Spinal cord (tissue), 10 donors: ENCODE results near the gene TFF3. TPM values are rescaled to one million over a fixed set of nuclear protein-coding genes. Genes with fewer than 3 reads are reported as not detected.

Experiments
- DNase-seq, 6 donors: peaks; one replicate each; pipeline versions ENCODE4 v3.0.0 to v3.0.0-alpha.2; 2013 to 2015; ENCODE audit warnings: low spot score in 6 of 6, low read depth in 4 of 6
- H3K27ac ChIP-seq: one replicate; pipeline ENCODE4 v1.5.1; 2013; ENCODE audit warnings: low read depth, low read length, control low read depth
- H3K27me3 ChIP-seq: one replicate; pipeline ENCODE4 v1.6.1; 2013; ENCODE audit warnings: low read length; ENCODE audit not compliant: control insufficient read depth, insufficient read depth
- H3K36me3 ChIP-seq: one replicate; pipeline ENCODE4 v1.6.1; 2013; ENCODE audit warnings: low read length; ENCODE audit not compliant: control insufficient read depth, insufficient read depth
- H3K4me1 ChIP-seq: one replicate; pipeline ENCODE4 v1.6.1; 2013; ENCODE audit warnings: low read length; ENCODE audit not compliant: control insufficient read depth, insufficient read depth
- H3K4me3 ChIP-seq: one replicate; pipeline ENCODE4 v1.5.1; 2013; ENCODE audit warnings: low read depth, low read length, control low read depth
- H3K9me3 ChIP-seq: one replicate; pipeline ENCODE4 v1.6.1; 2013; ENCODE audit warnings: low read length; ENCODE audit not compliant: control insufficient read depth, insufficient read depth
- WGBS: methylation state at CpG from one replicate; pipeline ENCODE4 v1.1.5; 2013; ENCODE audit warnings: missing lambda C conversion rate; ENCODE audit not compliant: insufficient coverage; 5-methylcytosine and 5-hydroxymethylcytosine counted together
- polyA plus RNA-seq, 2 donors: library from polyadenylated mRNA; unstranded; fragments of 120-200 nt; gene quantifications; one replicate each; pipeline ENCODE4 v1.2.1, GENCODE V29; 2013; ENCODE audit not compliant: insufficient read length in 2 of 2
- total RNA-seq, 2 donors: library from RNA; depleted of rRNA in 1 of 2; stranded (reverse); fragments of 120-200 nt in 1 of 2; fragments of >200 nt in 1 of 2; gene quantifications; one replicate each; pipeline versions ENCODE4 v1.2.3 to v1.2.4, GENCODE V29; 2013 to 2014
- donor health status: healthy.

The TFF3 gene
- total and polyA plus RNA-seq, 4 donors = 2.0 to 8.3 (median 2.3) TPM

DNA sequence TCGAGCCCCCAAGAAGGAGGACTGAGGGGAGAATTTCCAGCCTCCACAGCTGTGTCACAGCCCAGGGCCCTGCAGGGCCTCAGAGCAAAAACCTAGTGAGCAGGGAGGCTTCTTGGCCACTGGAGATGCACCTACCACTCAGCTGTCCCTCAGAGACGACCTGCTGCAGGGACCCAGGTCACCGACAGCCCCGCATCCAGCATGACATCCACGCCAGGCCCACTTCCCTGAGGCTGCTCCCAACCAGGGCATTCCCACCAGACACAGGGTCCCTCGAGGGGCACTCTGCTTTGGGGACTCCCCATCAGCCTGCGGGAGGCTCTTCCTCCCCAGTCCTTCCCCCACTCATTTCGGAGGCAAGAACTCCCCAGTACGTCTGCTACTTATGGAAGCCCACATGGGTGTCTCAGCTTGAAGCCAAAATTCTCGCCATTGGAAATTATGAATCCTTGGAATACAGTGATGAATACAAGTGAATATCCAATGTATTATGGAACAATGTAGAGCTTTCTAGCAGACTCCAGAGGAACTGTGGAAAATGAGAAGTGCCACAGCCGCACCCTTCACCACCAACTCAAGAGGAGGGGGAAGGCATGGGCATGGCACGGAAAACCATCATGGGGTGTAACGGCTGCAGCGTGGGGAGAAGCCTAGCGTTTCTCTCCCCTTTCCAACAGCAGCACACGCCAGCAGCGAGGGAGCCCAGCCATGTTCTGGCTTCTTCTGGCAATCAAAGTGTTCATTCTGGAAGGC, 6.9 kb downstream of the TFF3 start:
- no peak for DNase-seq
- peaks cover 38% of the 10 kb centered on the region for H3K4me1 ChIP-seq
- no peak overlapping the region for H3K4me3 ChIP-seq
- no peaks in the 10 kb centered on the region for H3K27me3 ChIP-seq
- H3K27ac ChIP-seq = no peak overlapping the region
- H3K9me3 ChIP-seq = no peaks in the 10 kb centered on the region
- peaks cover 2% of the 10 kb centered on the region for H3K36me3 ChIP-seq
- 85% methylated on average over 12 of the region's 17 CpGs for WGBS

DNA sequence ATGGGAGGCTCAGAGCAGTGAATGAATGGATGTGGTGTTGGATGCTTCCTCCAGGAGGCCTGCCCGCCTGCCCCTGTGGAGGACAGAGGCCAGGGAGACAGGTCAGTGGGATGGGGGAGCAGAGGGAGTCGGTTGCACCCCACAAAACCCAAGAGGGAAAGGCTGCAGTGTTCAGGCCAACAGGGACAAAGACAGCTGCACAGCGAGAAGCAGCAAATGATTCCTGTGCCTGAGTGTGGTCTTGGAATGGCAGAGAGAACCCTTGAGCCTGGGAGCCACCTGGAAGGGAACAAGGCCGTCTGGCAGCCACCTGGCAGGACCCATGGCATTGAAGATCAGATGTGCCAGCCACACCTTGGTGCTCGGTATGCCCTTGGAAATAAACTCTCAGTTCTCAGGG, 8.1 kb downstream of the TFF3 start:
- Histone ChIP-seq H3K27ac (no peak overlapping the region), H3K9me3 (no peaks in the 10 kb centered on the region), H3K27me3 (no peaks in the 10 kb centered on the region), H3K4me1 (peaks cover 36% of the 10 kb centered on the region), H3K36me3 (peaks cover 2% of the 10 kb centered on the region), H3K4me3 (no peak overlapping the region)
- DNase-seq = no peak
- 82% methylated on average over 5 of the region's 5 CpGs for WGBS

DNA sequence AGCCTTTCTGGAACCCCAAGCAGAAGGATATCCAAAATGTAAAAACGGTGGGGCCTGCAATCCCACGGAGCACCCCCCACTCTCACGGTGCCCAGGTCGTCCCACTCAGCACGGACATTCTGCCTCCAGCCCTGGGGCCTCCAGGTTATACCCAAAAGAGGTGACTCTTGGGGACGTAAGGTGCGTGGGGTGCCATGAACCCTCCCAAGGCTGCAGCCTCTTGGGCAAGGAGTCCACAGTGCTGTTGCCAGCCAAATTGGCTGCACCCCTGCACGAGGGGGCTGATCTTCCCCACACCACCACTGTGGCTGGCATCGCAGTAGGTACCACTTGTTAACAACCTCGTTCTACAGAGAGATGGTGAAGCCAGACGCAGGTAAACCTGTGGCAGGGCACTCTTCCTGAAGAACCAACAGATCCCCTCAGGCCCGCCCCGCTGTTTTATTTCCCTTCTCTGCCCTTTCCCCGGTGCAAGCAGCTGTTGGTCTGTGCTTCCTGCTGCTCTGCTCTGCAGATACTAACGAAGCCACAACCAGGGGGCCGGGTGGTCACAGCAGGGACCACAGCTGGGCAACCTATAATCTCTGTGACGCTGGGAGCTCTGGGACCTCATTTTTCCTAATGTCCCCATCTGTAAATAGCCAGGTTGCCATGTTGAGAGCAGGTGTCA, 8.7 kb downstream of the TFF3 start:
- Histone ChIP-seq H3K27ac (no peak overlapping the region), H3K4me1 (peaks cover 38% of the 10 kb centered on the region), H3K27me3 (no peaks in the 10 kb centered on the region), H3K36me3 (peaks cover 2% of the 10 kb centered on the region), H3K9me3 (no peaks in the 10 kb centered on the region), H3K4me3 (no peak overlapping the region)
- DNase-seq = no peak
- WGBS = 79% methylated on average over 17 of the region's 17 CpGs

DNA sequence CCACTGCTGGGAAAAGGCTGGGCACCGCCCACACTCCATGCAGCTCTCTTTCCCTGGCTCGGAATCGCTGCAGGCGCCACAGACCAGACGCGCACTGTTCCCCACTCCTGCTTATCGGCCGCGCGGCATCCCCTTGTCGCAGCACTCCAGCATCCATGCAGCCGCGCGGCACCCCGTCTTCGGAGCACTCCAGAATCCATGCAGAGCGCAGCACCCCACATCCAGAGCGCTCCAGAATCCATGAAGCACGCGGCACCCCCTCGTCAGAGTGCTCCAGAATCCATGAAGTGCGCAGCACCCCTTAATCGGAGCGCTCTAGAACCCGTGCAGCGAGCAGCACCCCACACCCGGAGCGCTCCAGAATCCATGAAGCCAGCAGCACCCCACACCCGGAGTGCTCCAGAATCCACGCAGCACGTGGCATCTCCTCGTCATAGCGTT, 9.5 kb downstream of the TFF3 start:
- Histone ChIP-seq H3K4me3 (no peak overlapping the region), H3K27ac (no peak overlapping the region), H3K36me3 (peaks cover 5% of the 10 kb centered on the region), H3K9me3 (no peaks in the 10 kb centered on the region), H3K4me1 (peaks cover 40% of the 10 kb centered on the region), H3K27me3 (no peaks in the 10 kb centered on the region)
- WGBS = 95% methylated on average over 32 of the region's 33 CpGs
- no peak for DNase-seq

DNA sequence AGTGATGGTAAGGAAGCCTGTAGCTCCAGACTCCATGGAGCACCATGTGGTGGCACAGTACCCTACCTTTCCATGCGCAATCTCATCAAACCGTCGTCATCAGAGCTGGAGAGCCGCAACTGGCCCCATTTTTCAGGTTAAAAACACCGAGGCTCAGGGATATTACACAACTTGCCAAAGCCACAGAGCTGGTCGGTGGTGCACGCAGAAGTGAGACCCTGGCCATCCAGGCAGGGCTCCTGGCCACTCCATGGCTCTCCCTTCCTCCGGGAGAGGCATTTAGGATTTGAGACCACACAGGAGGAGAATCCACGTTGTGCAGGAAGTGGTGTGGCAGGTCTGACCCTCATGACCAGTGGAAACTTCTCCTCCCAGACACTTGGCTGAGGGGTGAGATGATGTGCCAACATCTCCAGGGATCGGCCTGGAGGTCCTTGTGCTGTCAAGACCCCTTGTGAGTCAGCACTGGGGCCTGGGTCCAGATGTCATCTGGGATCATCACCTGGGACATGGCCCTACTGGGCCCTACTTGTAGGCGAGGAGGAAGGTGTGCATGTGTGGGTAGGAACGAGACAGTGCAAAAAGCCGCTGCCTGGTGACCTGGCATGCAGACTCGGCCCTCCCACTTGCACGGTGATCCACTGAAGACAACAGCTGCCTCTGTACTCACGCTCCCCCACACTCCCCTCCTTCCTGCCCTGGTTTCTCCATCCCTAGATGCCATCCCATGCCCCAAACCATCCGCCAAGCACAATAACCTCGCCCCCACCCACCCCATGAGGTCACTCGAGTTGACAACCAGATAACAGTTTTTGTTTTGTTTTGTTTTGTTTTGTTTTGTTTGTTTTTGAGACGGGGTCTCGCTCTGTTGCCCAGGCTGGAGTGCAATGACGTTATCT, 10.4 kb downstream of the TFF3 start:
- Histone ChIP-seq H3K27ac (no peak overlapping the region), H3K4me1 (peaks cover 31% of the 10 kb centered on the region), H3K36me3 (peaks cover 6% of the 10 kb centered on the region), H3K9me3 (no peaks in the 10 kb centered on the region), H3K4me3 (no peak overlapping the region), H3K27me3 (no peaks in the 10 kb centered on the region)
- WGBS = 86% methylated on average over 15 of the region's 22 CpGs
- no peak for DNase-seq

DNA sequence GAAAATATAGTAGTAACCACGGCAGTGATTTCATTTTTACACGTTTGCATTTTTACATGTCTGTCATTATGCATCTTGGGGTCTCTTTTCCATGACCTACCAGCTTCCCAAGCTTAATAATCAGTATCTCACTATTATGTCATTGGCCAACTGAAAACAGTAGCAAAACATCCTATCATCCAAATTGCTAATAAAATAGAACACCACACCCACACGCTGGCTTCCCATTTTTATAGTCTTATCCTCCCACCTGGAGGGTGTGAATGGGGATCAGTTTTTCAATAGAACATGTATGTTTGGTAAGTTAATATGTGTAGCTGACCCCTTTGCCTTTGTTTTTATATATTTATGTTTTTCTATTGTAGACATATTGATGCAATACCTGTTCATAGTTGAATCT, 11.8 kb downstream of the TFF3 start:
- no peaks in the 10 kb centered on the region for H3K27me3 ChIP-seq
- H3K36me3 ChIP-seq = peaks cover 9% of the 10 kb centered on the region
- no CpG with 5 or more reads among the region's 3 CpGs for WGBS
- no peaks in the 10 kb centered on the region for H3K9me3 ChIP-seq
- no peak for DNase-seq
- H3K4me3 ChIP-seq = no peak overlapping the region
- peaks cover 18% of the 10 kb centered on the region for H3K4me1 ChIP-seq
- H3K27ac ChIP-seq = no peak overlapping the region

DNA sequence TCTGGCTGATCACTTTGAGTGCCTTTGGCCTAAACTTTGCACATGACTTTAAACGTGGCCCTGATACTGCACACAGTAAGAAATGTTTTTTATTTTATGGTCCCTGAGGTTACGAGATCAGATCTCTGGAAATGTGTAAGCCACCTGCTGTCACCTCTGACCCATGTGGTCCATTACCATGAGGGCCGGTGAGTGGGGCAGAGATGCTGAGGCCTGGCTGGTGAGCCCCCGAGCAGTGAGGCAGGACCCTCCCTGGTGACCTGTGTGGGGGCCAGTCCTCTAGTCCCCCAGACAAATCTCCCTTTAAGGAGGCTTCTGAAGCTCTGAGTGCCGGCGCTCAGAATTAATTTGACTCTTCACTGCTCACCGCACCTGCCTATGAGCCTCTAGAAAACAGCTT, 12.4 kb downstream of the TFF3 start:
- Histone ChIP-seq H3K36me3 (peaks cover 9% of the 10 kb centered on the region), H3K9me3 (no peaks in the 10 kb centered on the region), H3K4me1 (peaks cover 18% of the 10 kb centered on the region), H3K4me3 (no peak overlapping the region), H3K27ac (no peak overlapping the region), H3K27me3 (no peaks in the 10 kb centered on the region)
- WGBS = 58% methylated on average over 7 of the region's 7 CpGs
- no peak for DNase-seq

DNA sequence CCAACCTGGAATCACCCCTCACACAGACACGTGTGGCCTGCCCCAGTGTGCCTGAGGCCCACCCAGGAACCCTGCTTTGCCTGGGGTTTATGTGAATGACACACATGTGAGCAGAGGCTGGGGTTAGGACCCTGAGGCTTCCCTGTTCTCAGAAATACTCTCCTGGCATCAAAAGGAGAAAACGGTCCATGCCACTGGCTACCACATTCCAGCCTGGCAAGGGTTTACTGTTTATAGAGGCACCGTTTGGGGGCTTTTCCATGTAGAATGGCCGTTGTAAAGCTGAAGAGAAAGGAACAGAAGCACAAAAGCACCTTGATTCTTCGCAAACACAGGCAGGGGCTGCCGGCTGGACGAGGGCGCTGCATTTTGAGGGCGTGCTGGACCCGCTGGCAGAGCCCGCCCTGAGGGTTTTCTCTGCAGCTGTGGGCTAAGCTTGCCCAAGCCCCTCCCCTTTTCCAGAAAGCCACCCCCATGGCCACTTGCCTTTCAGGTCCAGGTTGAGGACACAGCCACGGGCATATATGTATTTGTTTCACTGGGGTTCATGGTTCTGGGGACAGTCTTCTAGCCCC, 13.0 kb downstream of the TFF3 start:
- 55% methylated on average over 8 of the region's 12 CpGs for WGBS
- no peak for DNase-seq

DNA sequence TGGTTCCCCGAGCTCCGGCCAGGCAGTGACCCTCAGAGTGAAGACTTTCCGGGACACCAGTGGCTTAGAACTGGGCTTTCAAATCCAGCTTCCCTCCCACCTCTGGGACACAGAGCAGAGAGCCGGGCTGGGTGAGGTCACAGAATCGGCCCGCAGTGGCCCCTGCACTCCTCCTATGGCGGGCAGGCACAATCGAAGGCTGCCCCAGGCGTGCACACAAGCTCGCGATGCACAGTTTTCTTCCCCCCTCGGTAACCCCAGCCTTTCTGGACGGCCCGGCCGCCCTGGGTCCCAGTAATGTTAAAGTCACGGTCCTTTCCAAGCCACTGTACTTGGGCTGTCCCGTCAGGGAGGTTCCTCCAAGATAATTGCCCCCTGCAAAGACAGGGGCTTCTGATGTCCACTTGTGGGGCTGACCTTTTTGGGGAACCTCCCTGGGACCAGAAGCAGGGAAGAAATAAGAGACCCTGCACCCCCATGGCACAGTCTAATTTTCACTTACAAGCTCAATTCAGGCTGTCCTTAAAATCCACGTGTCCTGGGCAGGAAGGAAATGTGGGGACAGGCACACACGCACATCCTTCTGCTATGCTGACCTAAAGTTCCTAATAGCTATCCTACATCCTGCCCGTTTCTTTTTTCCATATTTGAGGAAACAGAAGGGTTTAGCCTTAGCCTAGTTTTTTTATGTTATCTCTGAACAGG, 13.7 kb downstream of the TFF3 start:
- WGBS = 92% methylated on average over 18 of the region's 20 CpGs
- no peak overlapping the region for H3K27ac ChIP-seq

More for the DNA sequence above, 13.0 kb downstream of the TFF3 start:
- H3K9me3 ChIP-seq = no peaks in the 10 kb centered on the region
- no peaks in the 10 kb centered on the region for H3K27me3 ChIP-seq
- peaks cover 17% of the 10 kb centered on the region for H3K4me1 ChIP-seq
- no peak overlapping the region for H3K27ac ChIP-seq
- H3K36me3 ChIP-seq = peaks cover 9% of the 10 kb centered on the region
- H3K4me3 ChIP-seq = no peak overlapping the region

More for the DNA sequence above, 13.7 kb downstream of the TFF3 start:
- no peak for DNase-seq
- peaks cover 9% of the 10 kb centered on the region for H3K36me3 ChIP-seq
- no peaks in the 10 kb centered on the region for H3K27me3 ChIP-seq
- peaks cover 14% of the 10 kb centered on the region for H3K4me1 ChIP-seq
- no peak overlapping the region for H3K4me3 ChIP-seq
- no peaks in the 10 kb centered on the region for H3K9me3 ChIP-seq
